Retinal pigment epithelial cell (primary cell): Measurements from ENCODE around the gene VASP.

ENCODE experiments used
- DNase-seq: peaks from one replicate; pipeline ENCODE4 v3.0.0-alpha.2; 2010; ENCODE audit warnings: low read depth
- H3K4me3 ChIP-seq: 2 replicates; pipeline ENCODE4 v1.5.1; 2011; ENCODE audit warnings: mild to moderate bottlenecking, low read length, control low read depth, moderate library complexity
- TF ChIP-seq, protein P1 (sequence below): conservative IDR thresholded peaks from 2 replicates; pipeline ENCODE4 v1.5.1; 2011; ENCODE audit warnings: low read depth, low read length, control low read depth, inconsistent platforms

The VASP gene

GRCh38 chr19:45492137-45492626 is 15.1 kb upstream of the VASP start:
- TF ChIP-seq, protein P1, sequence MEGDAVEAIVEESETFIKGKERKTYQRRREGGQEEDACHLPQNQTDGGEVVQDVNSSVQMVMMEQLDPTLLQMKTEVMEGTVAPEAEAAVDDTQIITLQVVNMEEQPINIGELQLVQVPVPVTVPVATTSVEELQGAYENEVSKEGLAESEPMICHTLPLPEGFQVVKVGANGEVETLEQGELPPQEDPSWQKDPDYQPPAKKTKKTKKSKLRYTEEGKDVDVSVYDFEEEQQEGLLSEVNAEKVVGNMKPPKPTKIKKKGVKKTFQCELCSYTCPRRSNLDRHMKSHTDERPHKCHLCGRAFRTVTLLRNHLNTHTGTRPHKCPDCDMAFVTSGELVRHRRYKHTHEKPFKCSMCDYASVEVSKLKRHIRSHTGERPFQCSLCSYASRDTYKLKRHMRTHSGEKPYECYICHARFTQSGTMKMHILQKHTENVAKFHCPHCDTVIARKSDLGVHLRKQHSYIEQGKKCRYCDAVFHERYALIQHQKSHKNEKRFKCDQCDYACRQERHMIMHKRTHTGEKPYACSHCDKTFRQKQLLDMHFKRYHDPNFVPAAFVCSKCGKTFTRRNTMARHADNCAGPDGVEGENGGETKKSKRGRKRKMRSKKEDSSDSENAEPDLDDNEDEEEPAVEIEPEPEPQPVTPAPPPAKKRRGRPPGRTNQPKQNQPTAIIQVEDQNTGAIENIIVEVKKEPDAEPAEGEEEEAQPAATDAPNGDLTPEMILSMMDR, result no peak
- no peak for DNase-seq
- H3K4me3 ChIP-seq, result peak overlapping the region; percentile 62

DNA sequence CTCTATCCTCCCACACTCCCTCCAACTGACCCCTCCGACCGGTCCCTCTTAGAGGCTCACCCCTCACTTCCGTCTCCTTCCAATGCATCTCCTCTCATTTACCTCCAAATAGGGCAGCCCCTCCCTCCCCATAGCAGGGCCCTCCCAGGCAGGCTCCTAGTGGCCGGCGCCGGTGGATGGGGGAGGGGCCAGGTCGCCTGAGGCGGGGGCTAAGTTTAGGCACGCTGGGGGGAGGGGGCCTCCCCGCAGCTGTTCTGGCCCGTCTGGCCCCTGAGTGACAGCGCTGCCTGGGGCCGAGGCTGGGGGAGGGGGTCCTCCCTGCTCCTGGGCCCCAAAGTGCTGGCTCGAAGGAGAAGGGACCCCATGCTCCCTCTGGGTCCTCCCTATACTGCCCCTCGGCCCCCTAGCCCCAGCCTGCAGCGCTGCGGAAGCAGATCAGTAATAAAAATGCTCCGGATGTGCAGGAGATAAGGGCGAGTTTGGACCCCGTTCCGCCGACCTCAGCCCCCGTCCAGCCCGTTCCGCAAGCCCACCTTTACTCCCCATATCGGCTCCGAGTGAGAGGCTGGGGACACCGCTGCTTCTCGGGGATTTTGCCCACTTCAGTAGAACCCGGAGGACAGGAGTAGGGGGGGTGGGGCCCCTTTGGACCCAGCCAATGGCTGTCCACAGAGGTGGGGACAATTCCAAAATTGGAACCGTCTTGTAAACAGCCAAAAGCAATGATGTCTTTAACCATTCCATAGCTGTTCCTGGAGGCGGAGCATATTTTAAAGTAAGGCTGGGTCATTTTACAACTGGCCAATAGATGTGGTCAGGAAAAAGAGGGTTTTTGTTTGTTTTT is 14.4 kb upstream of the VASP start:
- peak overlapping the region; percentile 62 for H3K4me3 ChIP-seq
- TF ChIP-seq, protein P1, result no peak
- no peak for DNase-seq

GRCh38 chr19:45494261-45494916 is 12.9 kb upstream of the VASP start:
- TF ChIP-seq, protein P1, result no peak
- DNase-seq, result no peak

DNA sequence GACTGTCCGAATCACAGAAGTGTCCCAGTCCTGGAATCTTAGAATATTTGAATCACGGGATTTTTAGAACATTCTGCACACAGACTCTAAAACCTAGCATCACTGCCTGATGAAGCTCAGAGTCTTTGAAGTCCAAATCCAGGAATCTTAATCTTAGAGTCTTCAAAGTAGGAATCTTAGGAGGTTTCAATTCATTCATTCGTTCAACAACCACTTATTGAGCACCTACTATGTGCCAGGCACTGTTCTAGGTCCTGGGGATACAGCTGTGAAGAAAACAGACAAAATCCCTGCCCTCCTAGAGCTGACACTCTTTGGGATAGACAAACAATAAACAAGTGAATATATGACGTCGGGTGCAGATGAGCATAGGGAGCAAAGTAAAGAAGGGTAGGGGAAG is 12.1 kb upstream of the VASP start:
- no peak overlapping the region for H3K4me3 ChIP-seq
- DNase-seq, result no peak
- TF ChIP-seq, protein P1, result no peak

More at GRCh38 chr19:45494261-45494916, 12.9 kb upstream of the VASP start:
- H3K4me3 ChIP-seq, result no peak overlapping the region

GRCh38 chr19:45496349-45496953 is 10.8 kb upstream of the VASP start:
- DNase-seq, result no peak
- peak overlapping the region; percentile 69 for H3K4me3 ChIP-seq
- TF ChIP-seq, protein P1, result no peak

DNA sequence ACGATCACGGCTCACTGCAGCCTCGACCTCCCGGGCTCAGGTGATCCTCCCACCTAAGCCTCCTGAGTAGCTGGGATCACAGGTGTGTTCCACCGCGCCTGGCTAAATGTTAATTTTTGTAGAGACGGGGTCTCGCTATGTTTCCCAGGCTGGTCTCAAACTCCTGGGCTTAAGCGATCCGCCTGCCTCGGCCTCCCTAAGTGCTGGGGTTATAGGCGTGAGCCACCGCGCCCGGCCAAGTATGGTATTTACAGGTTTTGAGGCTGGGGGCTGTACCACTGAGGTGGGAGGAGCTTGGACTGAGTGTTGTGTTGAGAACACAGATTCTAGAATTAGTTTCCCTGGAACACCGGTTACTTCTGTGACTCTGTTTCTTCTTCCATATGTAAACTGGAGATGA is 9.5 kb upstream of the VASP start:
- no peak overlapping the region for H3K4me3 ChIP-seq
- TF ChIP-seq, protein P1, result no peak
- no peak for DNase-seq
